Measurements from ENCODE around the gene CALHM1. TPM values are rescaled to one million over a fixed set of nuclear protein-coding genes. Genes with fewer than 3 reads are reported as not detected.

The CALHM1 gene
- total RNA-seq, 1 donor from 2014 or later = 0.40 TPM

DNA sequence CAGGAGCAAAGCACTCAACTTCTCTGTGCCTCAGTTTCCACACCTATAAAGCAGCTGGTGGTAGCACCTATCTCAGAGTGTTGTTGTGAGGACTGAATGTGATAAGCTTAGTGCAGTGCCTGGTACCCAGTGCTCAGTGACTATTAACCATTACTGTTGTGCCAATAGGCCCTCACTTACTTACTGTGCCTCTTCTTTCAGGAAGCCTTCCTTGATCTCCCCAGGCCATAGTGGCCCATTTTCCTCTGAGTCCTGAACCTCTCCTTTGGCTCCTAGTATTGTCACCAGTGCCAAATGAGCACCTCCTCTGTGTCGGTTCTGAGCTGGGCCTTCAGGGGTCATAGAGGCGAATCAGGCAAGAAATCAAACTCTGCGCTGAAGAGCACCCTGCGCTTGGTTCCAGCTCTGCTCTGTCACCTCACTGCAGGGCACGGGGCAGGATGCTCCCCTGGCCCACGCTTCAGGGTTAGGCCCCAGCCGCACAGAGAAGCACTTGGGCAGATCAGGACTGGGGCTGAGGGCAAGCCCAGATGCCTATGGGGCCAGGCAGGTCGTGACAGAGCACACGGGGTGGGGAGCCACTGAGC is 2.5 kb downstream of the CALHM1 start:
- peaks cover 2% of the 10 kb centered on the region for H3K27me3 Mint-ChIP-seq
- POLR2A ChIA-PET = interaction anchor here (5.9 kb wide), 1 partner anchor 15 kb away, joined by 58 read pairs; no protein-coding TSS in a partner anchor
- H3K9me3 Mint-ChIP-seq = no peaks in the 10 kb centered on the region
- H3K4me1 Mint-ChIP-seq = peaks cover 28% of the 10 kb centered on the region
- DNase-seq (no peak), ATAC-seq (ENCODE audit: low read depth) (no peak)
- no peak overlapping the region for H3K4me3 Mint-ChIP-seq
- intact Hi-C loops (cut with micrococcal nuclease) = no loop called here
- no peak overlapping the region for H3K27ac Mint-ChIP-seq
- CTCF ChIA-PET = no interaction called here
- TF ChIP-seq, protein P1, sequence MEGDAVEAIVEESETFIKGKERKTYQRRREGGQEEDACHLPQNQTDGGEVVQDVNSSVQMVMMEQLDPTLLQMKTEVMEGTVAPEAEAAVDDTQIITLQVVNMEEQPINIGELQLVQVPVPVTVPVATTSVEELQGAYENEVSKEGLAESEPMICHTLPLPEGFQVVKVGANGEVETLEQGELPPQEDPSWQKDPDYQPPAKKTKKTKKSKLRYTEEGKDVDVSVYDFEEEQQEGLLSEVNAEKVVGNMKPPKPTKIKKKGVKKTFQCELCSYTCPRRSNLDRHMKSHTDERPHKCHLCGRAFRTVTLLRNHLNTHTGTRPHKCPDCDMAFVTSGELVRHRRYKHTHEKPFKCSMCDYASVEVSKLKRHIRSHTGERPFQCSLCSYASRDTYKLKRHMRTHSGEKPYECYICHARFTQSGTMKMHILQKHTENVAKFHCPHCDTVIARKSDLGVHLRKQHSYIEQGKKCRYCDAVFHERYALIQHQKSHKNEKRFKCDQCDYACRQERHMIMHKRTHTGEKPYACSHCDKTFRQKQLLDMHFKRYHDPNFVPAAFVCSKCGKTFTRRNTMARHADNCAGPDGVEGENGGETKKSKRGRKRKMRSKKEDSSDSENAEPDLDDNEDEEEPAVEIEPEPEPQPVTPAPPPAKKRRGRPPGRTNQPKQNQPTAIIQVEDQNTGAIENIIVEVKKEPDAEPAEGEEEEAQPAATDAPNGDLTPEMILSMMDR (IDR thresholded peaks at IDR 0.05) = no peak
- H3K36me3 Mint-ChIP-seq (ENCODE audit: low read depth) = no peaks in the 10 kb centered on the region

DNA sequence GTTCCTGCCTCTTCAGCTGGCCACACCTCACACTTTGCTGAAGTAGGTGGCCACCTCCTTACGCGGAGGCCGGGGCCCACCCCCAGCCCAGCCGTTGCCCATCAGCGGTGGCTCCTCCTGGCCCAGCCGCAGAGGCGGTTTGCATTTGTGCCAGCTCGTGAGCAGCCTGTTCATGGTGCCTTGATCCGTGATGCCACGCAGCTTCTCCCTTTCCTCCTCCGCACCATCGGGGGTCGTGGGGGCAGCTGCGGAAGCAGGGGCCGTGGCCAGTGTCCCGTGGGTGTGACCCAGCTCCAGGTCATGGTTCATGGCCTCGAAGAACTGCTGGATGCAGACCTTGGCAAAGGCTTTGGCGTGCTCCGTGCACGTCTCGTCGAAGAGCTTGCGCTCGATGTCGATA is 3.5 kb downstream of the CALHM1 start:
- Mint-ChIP-seq H3K27me3 (peaks cover 2% of the 10 kb centered on the region), H3K36me3 (ENCODE audit: low read depth) (peaks cover 4% of the 10 kb centered on the region), H3K4me1 (peaks cover 37% of the 10 kb centered on the region), H3K27ac (no peak overlapping the region), H3K4me3 (no peak overlapping the region), H3K9me3 (no peaks in the 10 kb centered on the region)
- POLR2A ChIA-PET = interaction anchor here (5.9 kb wide), 1 partner anchor 16 kb away, joined by 58 read pairs; no protein-coding TSS in a partner anchor
- CTCF ChIA-PET = no interaction called here
- intact Hi-C loops (cut with micrococcal nuclease) = no loop called here
- DNase-seq = no peak
- TF ChIP-seq, protein P1 (IDR thresholded peaks at IDR 0.05) = no peak
- ATAC-seq (ENCODE audit: low read depth) = no peak

DNA sequence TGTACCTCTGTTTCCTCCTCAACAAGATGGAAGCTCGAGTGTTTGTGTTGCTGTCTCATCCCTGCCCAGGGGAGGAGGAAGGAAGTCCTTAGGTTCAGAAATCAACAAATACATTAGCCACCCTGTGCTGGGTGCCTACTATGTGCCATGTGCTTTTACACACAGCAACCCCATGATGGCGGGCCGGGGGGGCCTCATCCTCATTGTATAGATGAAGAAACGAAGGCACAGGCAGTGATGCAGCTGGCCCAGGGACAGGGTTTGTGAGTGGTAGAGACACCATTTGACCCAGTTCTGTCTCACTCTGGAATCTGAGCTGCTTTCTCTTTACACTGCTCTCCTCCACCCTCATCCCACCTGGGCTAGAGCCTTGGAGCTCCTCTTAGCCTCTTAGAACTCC is 4.7 kb downstream of the CALHM1 start:
- Mint-ChIP-seq H3K4me1 (peaks cover 39% of the 10 kb centered on the region), H3K9me3 (no peaks in the 10 kb centered on the region), H3K4me3 (no peak overlapping the region), H3K27ac (no peak overlapping the region), H3K36me3 (ENCODE audit: low read depth) (peaks cover 15% of the 10 kb centered on the region), H3K27me3 (peaks cover 2% of the 10 kb centered on the region)
- no peak for ATAC-seq (ENCODE audit: low read depth)
- TF ChIP-seq, protein P1 (IDR thresholded peaks at IDR 0.05) = no peak
- ChIA-PET CTCF (no interaction called here), POLR2A (interaction anchor here (0.6 to 5.9 kb wide), 3 partner anchors 13 to 22 kb away, joined by 3 to 58 read pairs (median 5); no protein-coding TSS in a partner anchor)
- intact Hi-C loops (cut with micrococcal nuclease) = loop anchor here (5.0 kb wide), 1 partner anchor 37 kb away; no protein-coding TSS in a partner anchor
- DNase-seq = no peak

GRCh38 chr10:103452506-103453230 is 6.0 kb downstream of the CALHM1 start:
- ATAC-seq (ENCODE audit: low read depth) (no peak), DNase-seq (no peak)
- intact Hi-C loops (cut with micrococcal nuclease) = loop anchor here (1.0 to 5.0 kb wide), 3 partner anchors 19 to 35 kb away; no protein-coding TSS in a partner anchor
- Mint-ChIP-seq H3K9me3 (no peaks in the 10 kb centered on the region), H3K27me3 (peaks cover 2% of the 10 kb centered on the region), H3K4me1 (peaks cover 46% of the 10 kb centered on the region), H3K36me3 (ENCODE audit: low read depth) (peaks cover 23% of the 10 kb centered on the region), H3K4me3 (peak overlapping the region; percentile 90), H3K27ac (peak overlapping the region; percentile 65)
- TF ChIP-seq, protein P1 (IDR thresholded peaks at IDR 0.05) = no peak
- POLR2A ChIA-PET = interaction anchor here (0.5 to 5.9 kb wide), 8 partner anchors 10 to 680 kb away, joined by 3 to 58 read pairs (median 4); no protein-coding TSS in a partner anchor
- CTCF ChIA-PET = interaction anchor here (0.9 to 3.7 kb wide), 6 partner anchors 17 to 30 kb away, joined by 3 to 19 read pairs (median 7); no protein-coding TSS in a partner anchor

Data from activated B cell treated with CpG ODN at 0.5 μM for 24 hours (primary cell).